SK-N-SH (cell line): ENCODE data around the gene KCNQ2. TPM values are rescaled to one million over a fixed set of nuclear protein-coding genes. Genes with fewer than 3 reads are reported as not detected.

ENCODE experiments used
- CTCF ChIA-PET: fragments of 300-600, 350-600 bp; formaldehyde crosslinking; extraction: SDS; loops from one replicate; lab custom pipeline; 2021; lab: Yijun Ruan, JAX
- POLR2A ChIA-PET: fragments of 350-600 bp; sonication (Branson Sonifier 250); formaldehyde crosslinking; extraction: SDS; loops from one replicate; lab custom pipeline; 2020; ENCODE audit warnings: antibody characterized with exemption, inconsistent platforms; lab: Yijun Ruan, JAX
- DNase-seq: peaks from one replicate; pipeline ENCODE4 v3.0.0; 2012
- H2AFZ ChIP-seq: fragments of 200-600 bp; sonication (generic); 2 replicates; pipeline ENCODE4 v1.8.1; 2016; ENCODE audit warnings: antibody characterized with exemption, mild to moderate bottlenecking, low read depth
- H3F3A ChIP-seq: fragments of 200-600 bp; sonication (generic); replicated peaks from 2 replicates; pipeline ENCODE3; 2016; ENCODE audit warnings: antibody characterized with exemption, mild to moderate bottlenecking; ENCODE audit not compliant: insufficient read depth
- H3K27ac ChIP-seq, 2 experiments: fragments of 200-500 bp in 1 of 2; fragments of 200-600 bp in 1 of 2; sonication (Bioruptor generic) in 1 of 2; sonication (generic), shearing (Covaris generic) in 1 of 2; 2 replicates each; pipeline versions ENCODE4 v1.5.1 to v1.6.1; 2014 to 2016; ENCODE audit warnings: low read depth in 2 of 2, inconsistent platforms in 1 of 2, low read length in 1 of 2, mild to moderate bottlenecking in 1 of 2, mixed read lengths in 1 of 2
- H3K27me3 ChIP-seq: fragments of 200-600 bp; sonication (generic), shearing (Covaris generic); 2 replicates; pipeline ENCODE4 v1.6.1; 2016; ENCODE audit warnings: mixed run types; ENCODE audit not compliant: insufficient read depth
- H3K36me3 ChIP-seq, 2 experiments: fragments of 200-500 bp in 1 of 2; fragments of 200-600 bp in 1 of 2; sonication (Bioruptor generic) in 1 of 2; sonication (generic) in 1 of 2; replicated peaks in 1 of 2; 2 replicates each; pipeline versions ENCODE3 to v1.5.1; 2014 to 2016; ENCODE audit warnings: low read length in 1 of 2, mild to moderate bottlenecking in 1 of 2; ENCODE audit not compliant: insufficient read depth in 2 of 2, control insufficient read depth in 1 of 2
- H3K4me1 ChIP-seq, 2 experiments: fragments of 200-500 bp in 1 of 2; fragments of 200-600 bp in 1 of 2; sonication (Bioruptor generic) in 1 of 2; sonication (generic), shearing (Covaris generic) in 1 of 2; 2 replicates each; pipeline versions ENCODE4 v1.5.1 to v1.6.1; 2014 to 2016; ENCODE audit warnings: low read depth in 1 of 2, low read length in 1 of 2, mixed run types in 1 of 2; ENCODE audit not compliant: insufficient read depth in 2 of 2, control insufficient read depth in 1 of 2
- H3K4me2 ChIP-seq: fragments of 200-600 bp; sonication (generic), shearing (Covaris generic); 2 replicates; pipeline ENCODE4 v1.6.1; 2017; ENCODE audit warnings: mixed run types
- H3K4me3 ChIP-seq, 2 experiments: fragments of 200-500 bp in 1 of 2; fragments of 200-600 bp in 1 of 2; sonication (Bioruptor generic) in 1 of 2; sonication (generic), shearing (Covaris generic) in 1 of 2; 2 replicates each; pipeline versions ENCODE4 v1.5.1 to v1.8.1; 2014 to 2016; ENCODE audit warnings: low read depth in 2 of 2, inconsistent platforms in 1 of 2, low read length in 1 of 2, mild to moderate bottlenecking in 1 of 2, mixed read lengths in 1 of 2, moderate library complexity in 1 of 2
- H3K79me2 ChIP-seq: fragments of 200-600 bp; sonication (generic); 2 replicates; pipeline ENCODE4 v1.8.1; 2017; ENCODE audit warnings: mild to moderate bottlenecking; ENCODE audit not compliant: insufficient read depth
- H3K9ac ChIP-seq: fragments of 200-600 bp; sonication (generic); 2 replicates; pipeline ENCODE4 v1.6.1; 2017; ENCODE audit warnings: mixed run types
- H3K9me2 ChIP-seq: fragments of 200-600 bp; sonication (generic); 2 replicates; pipeline ENCODE4 v1.6.1; 2017; ENCODE audit warnings: mixed run types
- H3K9me3 ChIP-seq: fragments of 200-600 bp; sonication (generic); 2 replicates; pipeline ENCODE4 v1.6.1; 2017; ENCODE audit warnings: mixed run types, mild to moderate bottlenecking, moderate library complexity
- H4K20me1 ChIP-seq: fragments of 200-600 bp; sonication (generic); 2 replicates; pipeline ENCODE4 v1.6.1; 2017; ENCODE audit warnings: mild to moderate bottlenecking, mixed run types; ENCODE audit not compliant: insufficient read depth
- CTCF ChIP-seq: fragments of 200-600 bp; sonication (generic); IDR thresholded peaks from 2 replicates; pipeline ENCODE4 v1.6.1; 2017; ENCODE audit warnings: antibody characterized with exemption, mild to moderate bottlenecking, moderate library complexity
- ELF1 ChIP-seq: IDR thresholded peaks from 2 replicates; pipeline ENCODE4 v1.4.0; 2012
- EP300 ChIP-seq, 2 experiments: IDR thresholded peaks; 2 replicates each; pipeline versions ENCODE4 v1.4.0 to v1.6.1; 2012; ENCODE audit warnings: borderline replicate concordance in 1 of 2, low read depth in 1 of 2, low read length in 1 of 2
- FOSL2 ChIP-seq: IDR thresholded peaks from 2 replicates; pipeline ENCODE4 v1.4.0; 2012; ENCODE audit warnings: low read depth, mild to moderate bottlenecking, moderate library complexity, borderline replicate concordance
- FOXM1 ChIP-seq: IDR thresholded peaks from 2 replicates; pipeline ENCODE4 v1.4.0; 2012; ENCODE audit warnings: low read depth, mild to moderate bottlenecking
- MAX ChIP-seq: IDR thresholded peaks from 2 replicates; pipeline ENCODE4 v1.4.0; 2012; ENCODE audit warnings: low read depth
- MEF2A ChIP-seq: IDR thresholded peaks from 2 replicates; pipeline ENCODE4 v1.4.0; 2012; ENCODE audit warnings: low read depth, borderline replicate concordance
- MXI1 ChIP-seq: IDR thresholded peaks from 2 replicates; pipeline ENCODE4 v1.6.1; 2012; ENCODE audit warnings: mild to moderate bottlenecking, low read depth, low read length, improper control_type of control experiment
- NFIC ChIP-seq: IDR thresholded peaks from 2 replicates; pipeline ENCODE4 v1.4.0; 2012; ENCODE audit warnings: borderline replicate concordance
- POLR2AphosphoS5 ChIP-seq: IDR thresholded peaks from 2 replicates; pipeline ENCODE4 v1.6.1; 2012; ENCODE audit warnings: low read depth, low read length
- RAD21 ChIP-seq: IDR thresholded peaks from 2 replicates; pipeline ENCODE4 v1.6.1; 2012; ENCODE audit warnings: mild to moderate bottlenecking, low read length
- RCOR1 ChIP-seq: fragments of 150-350 bp; IDR thresholded peaks from 2 replicates; pipeline ENCODE4 v1.6.1; 2017; ENCODE audit warnings: antibody characterized with exemption, low read length
- RXRA ChIP-seq: IDR thresholded peaks from 2 replicates; pipeline ENCODE4 v1.4.0; 2012; ENCODE audit warnings: low read depth, mild to moderate bottlenecking, borderline replicate concordance
- TAF1 ChIP-seq: IDR thresholded peaks from 2 replicates; pipeline ENCODE4 v1.6.1; 2012; ENCODE audit warnings: low read depth, mild to moderate bottlenecking, low read length, moderate library complexity, borderline replicate concordance
- TCF12 ChIP-seq: IDR thresholded peaks from 2 replicates; pipeline ENCODE4 v1.4.0; 2012
- TEAD4 ChIP-seq: IDR thresholded peaks from 2 replicates; pipeline ENCODE4 v1.4.0; 2012; ENCODE audit warnings: mild to moderate bottlenecking, borderline replicate concordance; ENCODE audit not compliant: insufficient read depth
- USF2 ChIP-seq: fragments of 150-350 bp; IDR thresholded peaks from 2 replicates; pipeline ENCODE4 v1.6.1; 2017; ENCODE audit warnings: antibody characterized with exemption, low read length, low read depth, borderline replicate concordance
- YY1 ChIP-seq: IDR thresholded peaks from 2 replicates; pipeline ENCODE4 v1.4.0; 2012; ENCODE audit warnings: low read depth, mild to moderate bottlenecking
- ZBTB33 ChIP-seq: IDR thresholded peaks from 2 replicates; pipeline ENCODE4 v1.4.0; 2012; ENCODE audit warnings: low read depth, borderline replicate concordance
- WGBS: methylation state at CpG from one replicate; pipeline ENCODE4 v1.1.6; 2017; ENCODE audit warnings: low lambda C conversion rate; 5-methylcytosine and 5-hydroxymethylcytosine counted together
- polyA plus RNA-seq, 3 experiments: library from polyadenylated mRNA; depleted of rRNA; stranded (reverse); fragments of >200 nt; gene quantifications; 2 replicates each; pipeline ENCODE4 v1.2.3, GENCODE V29; 2012

The KCNQ2 gene
- polyA plus RNA-seq, 1 of the 3 experiments (the other 2 are of a cell fraction), result 3.9 TPM

- ChIA-PET CTCF (interaction anchor here (1.0 to 5.2 kb wide), 7 partner anchors 11 to 47 kb away, joined by 3 to 24 read pairs (median 12); no protein-coding TSS in a partner anchor), POLR2A (interaction anchor here (1.3 to 1.7 kb wide), 2 partner anchors 8 to 14 kb away, joined by 6 to 8 read pairs; no protein-coding TSS in a partner anchor)
- Histone ChIP-seq H3K4me2 (no peak overlapping the region; the same call in 1 of the 2 replicates), H3F3A (no peaks in the 10 kb centered on the region), H3K27ac (peak overlapping the region in 1 of 2 experiments; percentile 86; a peak in 2 of 4 replicates), H3K9me2 (no peaks in the 10 kb centered on the region), H3K79me2 (no peaks in the 10 kb centered on the region), H3K4me1 (peaks cover 0 to 57% of the 10 kb centered on the region in 2 experiments; a peak in 1 of 4 replicates), H3K4me3 (peak overlapping the region in 1 of 2 experiments; percentile 56; a peak in 2 of 4 replicates), H2AFZ (no peak overlapping the region), H3K36me3 (no peaks in the 10 kb centered on the region), H3K9ac (no peak overlapping the region), H3K27me3 (peaks cover 26% of the 10 kb centered on the region), H4K20me1 (no peaks in the 10 kb centered on the region), H3K9me3 (no peaks in the 10 kb centered on the region)
- TF ChIP-seq MAX (no peak), USF2 (no peak), MEF2A (no peak), RAD21 (no peak), CTCF (no peak), FOXM1 (no peak), EP300 (IDR thresholded peaks at IDR 0.05; ENCODE audit: borderline replicate concordance in 1 of 2, low read depth in 1 of 2, low read length in 1 of 2) (no peak), YY1 (no peak), ELF1 (no peak), TEAD4 (no peak), MXI1 (no peak), TAF1 (no peak), NFIC (no peak), TCF12 (no peak), ZBTB33 (no peak), RCOR1 (no peak), FOSL2 (no peak), POLR2AphosphoS5 (no peak), RXRA (no peak)
- no peak for DNase-seq
- WGBS, result no CpG with 5 or more reads among the region's 27 CpGs
These were observed 806 bp downstream of the KCNQ2 start for GRCh38 chr20:63471717-63471980.
